HepG2 (cell line): Measurements from ENCODE around the gene ANKRD44. TPM values are rescaled to one million over a fixed set of nuclear protein-coding genes. Genes with fewer than 3 reads are reported as not detected.

Source experiments
- ATAC-seq: fragments of 200-7000 bp; cut with Tn5 transposase; 3 replicates; pipeline ENCODE4 v1.9.1; 2020; ENCODE audit warnings: mild to moderate bottlenecking, moderate library complexity
- BruUV-seq: library from RNA; stranded (reverse); fragments of 400-500 nt; replicated peaks from 2 replicates; lab custom pipeline; 2021; lab: Mats Ljungman, UMichigan
- CTCF ChIA-PET: fragments of 300-600 bp; formaldehyde crosslinking; extraction: SDS; loops from one replicate; lab custom pipeline; 2021; ENCODE audit warnings: low total read pairs, inconsistent platforms, low intra/inter-chr PET ratio; lab: Yijun Ruan, JAX
- POLR2A ChIA-PET: fragments of 350-600 bp; sonication (Branson Sonifier 250); formaldehyde crosslinking; loops from one replicate; lab custom pipeline; 2020; ENCODE audit warnings: antibody characterized with exemption, inconsistent platforms; lab: Yijun Ruan, JAX
- DNase-seq: peaks from one replicate; pipeline ENCODE4 v3.0.0-alpha.2; 2015; ENCODE audit warnings: low spot score
- FAIRE-seq: peaks from 3 replicates; lab custom pipeline; 2011; peaks lifted over from hg19 to GRCh38; lab: Jason Lieb, UNC
- H2AFZ ChIP-seq: one replicate; pipeline ENCODE4 v1.6.1; 2011; ENCODE audit warnings: low read length, inconsistent platforms
- H3K27ac ChIP-seq: fragments of 300-600 bp; 3 replicates; pipeline ENCODE4 v1.8.0; 2011; ENCODE audit warnings: mixed run types, mild to moderate bottlenecking, mixed read lengths, low read length, inconsistent platforms; ENCODE audit not compliant: insufficient read depth; ENCODE audit errors: extremely low read length
- H3K27me3 ChIP-seq, 2 experiments: fragments of 200-600 bp in 1 of 2; 2 replicates in 1 of 2; 3 replicates in 1 of 2; pipeline versions ENCODE4 v1.6.0 to v1.8.0; 2011; ENCODE audit warnings: low read length in 2 of 2, mild to moderate bottlenecking in 2 of 2, moderate library complexity in 2 of 2, inconsistent platforms in 1 of 2; ENCODE audit not compliant: insufficient read depth in 2 of 2, control insufficient read depth in 1 of 2
- H3K36me3 ChIP-seq, 2 experiments: fragments of 200-600 bp in 1 of 2; replicated peaks in 1 of 2; 2 replicates in 1 of 2; 3 replicates in 1 of 2; pipeline versions ENCODE4 v1.5.1 to v1.8.0; 2011; ENCODE audit warnings: low read length in 2 of 2, inconsistent platforms in 1 of 2; ENCODE audit not compliant: insufficient read depth in 2 of 2, control insufficient read depth in 1 of 2
- H3K4me1 ChIP-seq: 2 replicates; pipeline ENCODE4 v1.5.1; 2012; ENCODE audit warnings: low read length, inconsistent platforms; ENCODE audit not compliant: insufficient read depth
- H3K4me2 ChIP-seq: 2 replicates; pipeline ENCODE4 v1.6.0; 2011; ENCODE audit warnings: low read depth, low read length, inconsistent platforms
- H3K4me3 ChIP-seq, 3 experiments: fragments of 200-600 bp in 1 of 3; sonication (generic), shearing (Covaris generic) in 1 of 3; replicated peaks in 1 of 3; 2 replicates each; pipeline ENCODE4 v1.5.1; 2011 to 2016; ENCODE audit warnings: low read length in 3 of 3, inconsistent platforms in 2 of 3, low read depth in 2 of 3, mild to moderate bottlenecking in 2 of 3, control low read depth in 1 of 3, mixed read lengths in 1 of 3; ENCODE audit not compliant: insufficient read depth in 1 of 3
- H3K79me2 ChIP-seq: one replicate; pipeline ENCODE4 v1.6.1; 2011; ENCODE audit warnings: low read length, inconsistent platforms; ENCODE audit not compliant: insufficient read depth
- H3K9ac ChIP-seq: 2 replicates; pipeline ENCODE4 v1.6.0; 2011; ENCODE audit warnings: mild to moderate bottlenecking, low read depth, low read length, inconsistent platforms; ENCODE audit not compliant: insufficient read depth
- H3K9me3 ChIP-seq: 2 replicates; pipeline ENCODE4 v1.5.1; 2012; ENCODE audit warnings: mild to moderate bottlenecking, low read length
- H4K20me1 ChIP-seq: 2 replicates; pipeline ENCODE4 v1.6.0; 2011; ENCODE audit warnings: inconsistent platforms, mild to moderate bottlenecking, low read length, moderate library complexity; ENCODE audit not compliant: insufficient read depth
- CSRNP2 ChIP-seq: sonication (generic); formaldehyde crosslinking; conservative IDR thresholded peaks from 2 replicates; pipeline ENCODE4 v1.8.0; 2022; ENCODE audit warnings: low read depth, missing genetic modification reagents
- GATAD2A ChIP-seq: IDR thresholded peaks from 2 replicates; pipeline ENCODE4 v1.6.1; 2016
- POLR2AphosphoS2 ChIP-seq: IDR thresholded peaks from 2 replicates; pipeline ENCODE4 v1.6.1; 2011; ENCODE audit warnings: low read depth, low read length, improper control_type of control experiment
- ZFP90 ChIP-seq: sonication (generic); formaldehyde crosslinking; IDR thresholded peaks from 2 replicates; pipeline ENCODE4 v1.8.0; 2022; ENCODE audit warnings: missing genetic modification reagents, mild to moderate bottlenecking, inconsistent platforms, borderline replicate concordance
- ZKSCAN8 ChIP-seq: IDR thresholded peaks from 2 replicates; pipeline ENCODE4 v1.6.1; 2016; ENCODE audit warnings: borderline replicate concordance, missing genetic modification reagents, missing compliant biosample characterization
- ZNF790 ChIP-seq: sonication (generic); formaldehyde crosslinking; IDR thresholded peaks from 2 replicates; pipeline ENCODE4 v1.8.0; 2022; ENCODE audit warnings: missing genetic modification reagents, mild to moderate bottlenecking, borderline replicate concordance
- WGBS: methylation state at CpG from one replicate; pipeline ENCODE4 v1.1.6; 2017; ENCODE audit warnings: low lambda C conversion rate; 5-methylcytosine and 5-hydroxymethylcytosine counted together
- in situ Hi-C: cut with HindIII; loops from 2 replicates; pipeline ENCODE4 v1.10.0; 2017; ENCODE audit warnings: low pct_unique_long_range_greater_than_20kb; ENCODE audit not compliant: extremely low pct_ligation_motif_present
- intact Hi-C: fragments of 100-400 bp; cut with micrococcal nuclease; formaldehyde crosslinking; loops from one replicate; pipeline ENCODE4 v1.10.0; 2022; ENCODE audit not compliant: unreplicated experiment
- polyA plus RNA-seq, 8 experiments: library from polyadenylated mRNA; depleted of rRNA in 3 of 8; stranded (reverse) in 7 of 8; unstranded in 1 of 8; fragments of >200 nt; fragmentation: Illumina TruSeq in 4 of 8; extraction: Trizol in 4 of 8; gene quantifications; 2 replicates each; pipeline versions ENCODE4 v1.2.1 to v1.2.3, GENCODE V29; 2011 to 2016; ENCODE audit warnings: low read depth in 4 of 8, missing spikeins in 1 of 8, mixed read lengths in 1 of 8; ENCODE audit not compliant: insufficient read depth in 1 of 8
- total RNA-seq, 5 experiments: library from RNA; depleted of rRNA; stranded (reverse); fragments of >200 nt; fragmentation: Illumina TruSeq; extraction: Trizol; gene quantifications; 2 replicates each; pipeline ENCODE4 v1.2.3, GENCODE V29; 2016; ENCODE audit warnings: low read depth in 1 of 5

The ANKRD44 gene
- total and polyA plus RNA-seq, 2 of the 13 experiments (the other 11 are each of a cell fraction or from before 2014, with no cell fraction given): 0.04 to 0.11 TPM

GRCh38 chr2:196965651-196966050, 344.9 kb downstream of the ANKRD44 start (continued):
- TF ChIP-seq ZNF790 (CRISPR knock-in tag) (no peak), ZKSCAN8 (no peak)

DNA sequence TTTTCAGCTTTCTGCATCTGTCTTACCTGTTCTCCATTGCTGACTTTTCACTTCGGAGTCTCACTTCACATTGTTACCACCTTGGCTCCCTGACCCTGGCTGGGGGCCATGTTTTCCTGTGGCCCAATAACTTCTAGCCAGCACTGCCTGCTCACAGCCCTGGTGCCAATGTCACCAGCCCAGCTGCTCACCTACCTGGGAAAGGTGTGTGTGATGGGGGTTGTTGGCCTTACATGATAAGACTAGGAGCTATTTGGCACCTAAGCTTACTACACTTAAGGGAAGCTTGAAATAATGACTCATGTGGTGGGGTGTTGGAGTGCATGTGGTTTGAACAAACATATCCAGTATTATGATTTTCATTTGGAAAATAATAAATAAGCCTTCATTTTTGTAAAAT, 346.6 kb downstream of the ANKRD44 start:
- WGBS: 43% methylated on average over 1 of the region's 1 CpG

More for the DNA sequence above, 346.6 kb downstream of the ANKRD44 start:
- 0 out of 5 replicates have a peak, but pooled peaks cover 0 to 3% of the 10 kb centered on the region in 2 experiments for H3K27me3 ChIP-seq
- no peaks in the 10 kb centered on the region for H3K9me3 ChIP-seq
- no peak for DNase-seq
- BruUV-seq: no TSS peak
- H3K4me3 ChIP-seq: no peak overlapping the region
- 0 out of 2 replicates have a peak, but pooled peaks cover 3% of the 10 kb centered on the region for H4K20me1 ChIP-seq
- H3K27ac ChIP-seq: no peak overlapping the region
- H3K36me3 ChIP-seq: no peaks in the 10 kb centered on the region
- ChIA-PET CTCF (no interaction called here), POLR2A (no interaction called here)
- intact Hi-C loops: no loop called here
- H2AFZ ChIP-seq: no peak overlapping the region
- ATAC-seq: no peak
- TF ChIP-seq ZFP90 (CRISPR knock-in tag): no peak
- TF ChIP-seq GATAD2A (CRISPR knock-in tag): no peak
- no peak for TF ChIP-seq POLR2AphosphoS2
- TF ChIP-seq CSRNP2 (CRISPR knock-in tag): no peak
- TF ChIP-seq, all 625 proteins: peak for 0
- in situ Hi-C loops: no loop called here
- Histone ChIP-seq H3K9ac (no peak overlapping the region), H3K4me2 (no peak overlapping the region), H3K79me2 (no peaks in the 10 kb centered on the region), H3K4me1 (peaks cover 10% of the 10 kb centered on the region)
- no peak for FAIRE-seq
